C4-2B (cell line): ENCODE results near the gene HPCAL1.

Source experiments
- ZFX ChIP-seq: fragments of 450-650 bp; IDR thresholded peaks from 2 replicates; pipeline ENCODE4 v1.6.1; 2017
- TF ChIP-seq, protein P1 (sequence below): fragments of 450-650 bp; conservative IDR thresholded peaks from 2 replicates; pipeline ENCODE4 v1.5.1; 2017; ENCODE audit warnings: mild to moderate bottlenecking

- TF ChIP-seq, protein P1, sequence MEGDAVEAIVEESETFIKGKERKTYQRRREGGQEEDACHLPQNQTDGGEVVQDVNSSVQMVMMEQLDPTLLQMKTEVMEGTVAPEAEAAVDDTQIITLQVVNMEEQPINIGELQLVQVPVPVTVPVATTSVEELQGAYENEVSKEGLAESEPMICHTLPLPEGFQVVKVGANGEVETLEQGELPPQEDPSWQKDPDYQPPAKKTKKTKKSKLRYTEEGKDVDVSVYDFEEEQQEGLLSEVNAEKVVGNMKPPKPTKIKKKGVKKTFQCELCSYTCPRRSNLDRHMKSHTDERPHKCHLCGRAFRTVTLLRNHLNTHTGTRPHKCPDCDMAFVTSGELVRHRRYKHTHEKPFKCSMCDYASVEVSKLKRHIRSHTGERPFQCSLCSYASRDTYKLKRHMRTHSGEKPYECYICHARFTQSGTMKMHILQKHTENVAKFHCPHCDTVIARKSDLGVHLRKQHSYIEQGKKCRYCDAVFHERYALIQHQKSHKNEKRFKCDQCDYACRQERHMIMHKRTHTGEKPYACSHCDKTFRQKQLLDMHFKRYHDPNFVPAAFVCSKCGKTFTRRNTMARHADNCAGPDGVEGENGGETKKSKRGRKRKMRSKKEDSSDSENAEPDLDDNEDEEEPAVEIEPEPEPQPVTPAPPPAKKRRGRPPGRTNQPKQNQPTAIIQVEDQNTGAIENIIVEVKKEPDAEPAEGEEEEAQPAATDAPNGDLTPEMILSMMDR = no peak
- no peak for TF ChIP-seq ZFX
Observed at GRCh38 chr2:10381997-10382353, 79.3 kb downstream of the HPCAL1 start.
